HG03565 (cell line): ENCODE measurements around the gene NOP10.
"Not testable (repeated sequence)": the region's sequence is repeated elsewhere in the genome, so short reads cannot be mapped to it uniquely, and the experiment has no call there.

Experiments
- ATAC-seq: cut with Tn5 transposase; IDR thresholded peaks from one replicate; pipeline ENCODE4 v1.9.1; 2021; ENCODE audit warnings: mild to moderate bottlenecking, moderate library complexity; ENCODE audit not compliant: unreplicated experiment

Gene NOP10

GRCh38 chr15:34359416-34359815 lies 16.5 kb upstream of the NOP10 start:
- ATAC-seq: no peak

DNA sequence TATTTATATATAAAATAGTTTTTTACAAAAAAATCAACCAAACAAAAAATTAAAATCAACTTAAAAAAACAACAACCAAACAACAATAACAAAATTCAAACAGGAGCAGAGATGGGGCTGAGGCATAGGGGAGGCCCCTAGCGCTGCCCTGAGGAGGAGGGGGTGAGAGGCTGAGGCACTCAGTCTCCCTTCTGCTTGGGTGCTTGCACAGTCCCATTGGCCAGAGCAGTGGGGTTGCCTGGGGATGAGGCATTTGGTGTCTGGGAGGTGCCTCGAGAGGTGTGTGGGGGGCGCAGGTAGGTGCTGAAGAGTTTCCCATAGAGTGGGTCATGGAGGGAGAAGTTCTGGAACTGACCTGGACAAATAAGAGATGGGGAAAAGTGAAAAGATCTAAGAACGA lies 16.0 kb upstream of the NOP10 start:
- no peak for ATAC-seq

GRCh38 chr15:34358367-34358766 lies 15.4 kb upstream of the NOP10 start:
- no peak for ATAC-seq

DNA sequence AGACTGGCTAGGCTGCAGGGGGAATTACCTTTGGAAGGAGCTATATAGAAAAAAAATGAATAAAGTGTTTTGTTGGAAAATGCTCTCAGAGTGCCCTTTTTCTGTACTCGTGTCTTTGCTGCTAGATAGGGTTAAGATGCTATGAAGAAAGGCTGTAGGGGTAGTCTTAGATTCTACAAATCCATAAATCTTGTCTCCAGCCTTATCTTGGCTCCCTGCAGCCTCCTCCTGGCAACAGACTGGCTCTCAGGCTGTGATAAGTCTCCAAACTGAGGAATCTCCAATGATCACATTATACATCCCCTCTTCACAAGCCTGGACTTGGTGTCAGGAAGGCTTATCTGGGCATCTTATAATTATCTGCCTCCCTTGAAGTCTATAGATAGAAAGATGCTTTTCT lies 14.7 kb upstream of the NOP10 start:
- no peak for ATAC-seq

- no peak for ATAC-seq
Measured at GRCh38 chr15:34355241-34355640, 12.3 kb upstream of the NOP10 start.

GRCh38 chr15:34354286-34354685 lies 11.3 kb upstream of the NOP10 start:
- no peak for ATAC-seq

DNA sequence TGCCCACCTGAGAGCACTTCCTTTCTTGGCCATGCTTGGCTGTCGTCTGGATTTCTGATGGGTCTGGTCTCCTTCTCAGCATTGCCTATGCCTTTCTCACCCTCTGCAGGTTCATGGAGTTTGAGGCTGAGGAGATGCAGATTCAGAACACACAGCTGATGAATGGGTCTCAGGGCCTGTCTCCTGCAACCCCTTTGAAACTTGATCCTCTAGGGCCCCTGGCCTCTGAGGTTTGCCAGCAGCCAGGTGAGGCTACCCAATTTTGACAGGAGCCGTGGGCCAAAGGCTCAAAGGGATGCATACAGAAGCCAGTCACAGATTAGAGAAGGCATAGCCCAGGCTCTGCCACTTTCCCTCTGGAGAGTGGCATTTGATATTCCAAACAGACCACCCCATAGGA lies 10.7 kb upstream of the NOP10 start:
- ATAC-seq: no peak

DNA sequence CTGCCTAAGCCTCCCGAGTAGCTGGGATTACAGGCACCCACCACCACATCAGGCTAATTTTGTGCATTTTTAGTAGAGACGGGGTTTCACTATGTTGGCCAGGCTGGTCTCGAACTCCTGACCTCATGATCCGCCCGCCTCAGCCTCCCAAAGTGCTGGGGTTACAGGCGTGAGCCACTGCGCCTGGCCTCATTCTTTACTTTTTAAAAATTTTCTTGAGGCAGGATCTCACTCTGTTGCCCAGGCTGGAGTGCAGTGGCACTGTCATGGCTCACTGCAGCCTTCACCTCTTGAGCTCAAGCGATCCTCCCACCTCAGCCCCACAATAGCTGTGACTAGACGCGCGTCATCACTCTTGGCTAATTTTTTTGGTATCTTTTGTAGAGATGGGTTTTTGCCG lies 10.1 kb upstream of the NOP10 start:
- not testable (repeated sequence) for ATAC-seq

DNA sequence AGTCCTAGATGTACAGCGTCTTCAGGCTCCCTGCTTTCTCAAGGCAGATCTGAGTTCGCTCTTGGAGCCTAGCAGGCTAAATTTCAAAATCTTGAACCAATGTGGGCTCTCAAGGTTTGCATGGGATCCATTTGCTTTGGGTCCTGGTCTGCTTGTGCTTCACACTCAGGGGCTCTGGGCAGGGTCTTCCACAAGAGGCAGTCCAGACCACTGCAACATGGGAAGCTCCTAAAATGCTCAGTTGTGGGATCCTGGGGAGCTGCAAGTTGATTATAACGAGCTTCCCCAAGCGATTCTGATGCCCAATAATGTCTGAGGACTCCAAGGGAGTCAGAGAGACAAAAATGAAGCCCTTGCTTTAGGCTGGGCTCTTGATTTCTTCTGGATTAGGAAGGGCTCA lies 6.8 kb upstream of the NOP10 start:
- no peak for ATAC-seq

- ATAC-seq: no peak
Measured at GRCh38 chr15:34348735-34349300, 5.9 kb upstream of the NOP10 start.

GRCh38 chr15:34347951-34348638 lies 5.2 kb upstream of the NOP10 start:
- ATAC-seq: no peak

DNA sequence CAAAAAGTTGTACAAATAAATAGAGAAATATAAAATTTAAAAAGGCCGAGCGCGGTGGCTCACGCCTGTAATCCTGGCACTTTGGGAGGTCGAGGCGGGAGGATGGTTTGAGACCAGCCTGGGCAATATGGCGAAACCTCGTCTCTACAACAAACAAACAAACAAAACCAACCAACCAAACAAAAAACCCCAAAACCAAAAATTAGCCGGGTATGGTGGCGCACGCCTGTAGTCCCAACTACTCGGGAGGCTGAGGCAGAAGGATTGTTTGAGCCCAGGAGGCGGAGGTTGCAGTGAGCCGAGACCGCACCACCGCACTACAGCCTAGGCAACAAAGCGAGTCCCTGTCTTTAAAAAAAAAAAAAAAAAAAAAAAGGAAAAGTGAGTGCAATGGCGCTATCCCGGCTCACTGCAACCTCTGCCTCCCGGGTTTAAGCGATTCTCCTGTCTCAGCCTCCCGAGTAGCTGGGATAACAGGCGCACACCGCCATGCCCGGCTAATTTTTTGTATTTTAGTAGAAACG lies 661 bp downstream of the NOP10 start:
- ATAC-seq: not testable (repeated sequence)

GRCh38 chr15:34341381-34342212 lies 1.3 kb downstream of the NOP10 start:
- no peak for ATAC-seq

DNA sequence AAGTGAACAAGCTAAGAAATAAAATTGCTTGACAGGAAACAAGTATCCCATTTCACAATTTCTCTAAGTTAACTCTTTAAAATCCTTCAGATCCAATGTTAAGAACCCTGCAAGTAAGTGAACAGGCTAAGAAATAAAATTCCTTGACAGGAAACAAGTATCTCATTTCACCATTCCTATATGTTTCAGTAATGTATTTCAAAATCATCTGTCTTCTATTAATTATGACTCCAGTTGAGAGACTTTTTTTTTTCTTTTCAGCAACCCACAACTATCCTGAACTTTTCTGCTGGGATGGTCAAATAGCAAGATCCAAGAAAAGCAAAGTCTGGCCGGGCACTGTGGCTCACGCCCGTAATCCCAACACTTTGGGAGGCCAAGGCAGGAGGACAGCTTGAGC lies 3.0 kb downstream of the NOP10 start:
- no peak for ATAC-seq

DNA sequence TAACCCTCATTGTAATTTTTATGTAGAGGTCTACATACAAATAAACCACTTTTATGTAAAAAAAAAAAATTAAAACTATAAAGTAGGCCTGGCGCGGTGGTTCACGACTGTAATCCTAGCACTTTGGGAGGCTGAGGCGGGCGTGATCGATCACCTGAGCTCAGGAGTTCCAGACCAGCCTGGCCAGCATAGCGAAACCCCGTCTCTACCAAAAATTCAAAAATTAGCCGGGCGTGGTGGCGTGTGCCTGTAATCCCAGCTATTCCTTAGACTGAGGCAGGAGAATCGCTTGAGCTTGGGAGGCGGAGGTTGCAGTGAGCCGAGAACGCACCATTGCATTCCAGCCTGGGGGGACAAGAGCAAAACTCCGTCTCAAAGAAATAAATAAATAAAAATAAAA lies 4.6 kb downstream of the NOP10 start:
- no peak for ATAC-seq

- ATAC-seq: peak; percentile 63
Measured at GRCh38 chr15:34337557-34338306, 5.2 kb downstream of the NOP10 start, which contains the start of gene SLC12A6. SLC12A6 (minus strand) TSS chr15:34337781; CDS start chr15:34336680, 1,101 bp downstream.

- ATAC-seq: no peak
Measured at GRCh38 chr15:34336991-34337556, 5.9 kb downstream of the NOP10 start.

- ATAC-seq: no peak
Measured at GRCh38 chr15:34336231-34336990, 6.5 kb downstream of the NOP10 start.

GRCh38 chr15:34335176-34336032 lies 7.5 kb downstream of the NOP10 start:
- no peak for ATAC-seq
